CD14-positive monocyte (primary cell): Measurements from ENCODE around the gene SMC5. TPM values are rescaled to one million over a fixed set of nuclear protein-coding genes. Genes with fewer than 3 reads are reported as not detected.
A peak's percentile ranks its signal among the peaks of the same experiment; 100 is the strongest.

ENCODE experiments used
- DNase-seq, 3 donors: peaks; one replicate each; pipeline ENCODE4 v3.0.0-alpha.2; 2011 to 2022
- H2AFZ ChIP-seq: 2 replicates; pipeline ENCODE4 v1.6.0; 2012; ENCODE audit warnings: mild to moderate bottlenecking, low read depth, low read length, inconsistent platforms; ENCODE audit not compliant: insufficient read depth, poor library complexity, severe bottlenecking
- H3K27ac ChIP-seq, 2 donors: 1 replicate in 1 of 2; 2 replicates in 1 of 2; pipeline ENCODE4 v1.5.1; 2012 to 2013; ENCODE audit warnings: low read length in 2 of 2, control low read depth in 1 of 2, inconsistent platforms in 1 of 2, low read depth in 1 of 2, mild to moderate bottlenecking in 1 of 2
- H3K27me3 ChIP-seq, 2 donors: one replicate each; pipeline versions ENCODE4 v1.6.0 to v1.6.1; 2011 to 2013; ENCODE audit warnings: low read length in 2 of 2; ENCODE audit not compliant: control insufficient read depth in 2 of 2, insufficient read depth in 2 of 2
- H3K36me3 ChIP-seq, 2 donors: replicated peaks in 1 of 2; 1 replicate in 1 of 2; 2 replicates in 1 of 2; pipeline versions ENCODE4 v1.5.1 to v1.6.1; 2012 to 2013; ENCODE audit warnings: low read length in 2 of 2, control low read depth in 1 of 2, inconsistent platforms in 1 of 2, mild to moderate bottlenecking in 1 of 2; ENCODE audit not compliant: insufficient read depth in 2 of 2, control insufficient read depth in 1 of 2
- H3K4me1 ChIP-seq, 2 donors: 1 replicate in 1 of 2; 2 replicates in 1 of 2; pipeline versions ENCODE4 v1.5.1 to v1.6.1; 2012 to 2013; ENCODE audit warnings: low read length in 2 of 2, control low read depth in 1 of 2, inconsistent platforms in 1 of 2, mild to moderate bottlenecking in 1 of 2, moderate library complexity in 1 of 2; ENCODE audit not compliant: insufficient read depth in 2 of 2, control insufficient read depth in 1 of 2
- H3K4me2 ChIP-seq: replicated peaks from 2 replicates; pipeline ENCODE3; 2012; ENCODE audit warnings: low read length, moderate library complexity, mild to moderate bottlenecking; ENCODE audit not compliant: poor library complexity, severe bottlenecking; ENCODE audit errors: extremely low read depth
- H3K4me3 ChIP-seq, 3 experiments: fragments of 200-600 bp in 1 of 3; sonication (generic) in 1 of 3; replicated peaks in 1 of 3; 1 replicate in 2 of 3; 2 replicates in 1 of 3; pipeline ENCODE4 v1.5.1; 2011 to 2013; ENCODE audit warnings: low read length in 3 of 3, mild to moderate bottlenecking in 3 of 3, control low read depth in 2 of 3, low read depth in 2 of 3, inconsistent platforms in 1 of 3, moderate library complexity in 1 of 3
- H3K79me2 ChIP-seq: 2 replicates; pipeline ENCODE4 v1.6.0; 2012; ENCODE audit warnings: mild to moderate bottlenecking, control low read depth, inconsistent platforms, low read length, moderate library complexity; ENCODE audit not compliant: insufficient read depth
- H3K9ac ChIP-seq: 2 replicates; pipeline ENCODE4 v1.6.0; 2017; ENCODE audit warnings: low read length, mild to moderate bottlenecking; ENCODE audit not compliant: insufficient read depth, poor library complexity, severe bottlenecking
- H3K9me3 ChIP-seq, 2 donors: replicated peaks in 1 of 2; 1 replicate in 1 of 2; 2 replicates in 1 of 2; pipeline versions ENCODE4 v1.5.1 to v1.6.1; 2012 to 2013; ENCODE audit warnings: low read length in 2 of 2, control low read depth in 1 of 2; ENCODE audit not compliant: control insufficient read depth in 1 of 2, insufficient read depth in 1 of 2
- H4K20me1 ChIP-seq: 2 replicates; pipeline ENCODE4 v1.6.0; 2012; ENCODE audit warnings: mild to moderate bottlenecking, low read length, control low read depth, moderate library complexity; ENCODE audit not compliant: insufficient read depth
- H3K27ac Mint-ChIP-seq, 7 donors: one replicate each; pipeline ENCODE4 v1.8.0; 2020; ENCODE audit warnings: mild to moderate bottlenecking in 7 of 7, mixed read lengths in 7 of 7, moderate library complexity in 6 of 7, inconsistent platforms in 2 of 7
- H3K27me3 Mint-ChIP-seq, 3 donors: one replicate each; pipeline ENCODE4 v1.8.0; 2021 to 2022; ENCODE audit warnings: low read depth in 3 of 3, mild to moderate bottlenecking in 3 of 3, mixed read lengths in 3 of 3, moderate library complexity in 3 of 3, inconsistent platforms in 1 of 3
- H3K36me3 Mint-ChIP-seq, 2 donors: one replicate each; pipeline ENCODE4 v1.8.0; 2020; ENCODE audit warnings: mixed read lengths in 2 of 2, inconsistent platforms in 1 of 2, mild to moderate bottlenecking in 1 of 2
- H3K4me1 Mint-ChIP-seq: one replicate; pipeline ENCODE4 v1.8.0; 2020; ENCODE audit warnings: mild to moderate bottlenecking, mixed read lengths
- H3K4me3 Mint-ChIP-seq, 2 donors: one replicate each; pipeline ENCODE4 v1.8.0; 2020; ENCODE audit warnings: mild to moderate bottlenecking in 2 of 2, mixed read lengths in 2 of 2, moderate library complexity in 1 of 2
- H3K9me3 Mint-ChIP-seq, 7 donors: one replicate each; pipeline ENCODE4 v1.8.0; 2020 to 2022; ENCODE audit warnings: mixed read lengths in 7 of 7, mild to moderate bottlenecking in 6 of 7, moderate library complexity in 6 of 7, inconsistent platforms in 2 of 7
- WGBS: methylation state at CpG from one replicate; pipeline ENCODE4 v1.1.5; 2013; ENCODE audit warnings: missing lambda C conversion rate; ENCODE audit not compliant: insufficient coverage; 5-methylcytosine and 5-hydroxymethylcytosine counted together
- intact Hi-C, 2 donors: fragments of 100-400 bp; cut with micrococcal nuclease; formaldehyde crosslinking; loops; one replicate each; pipeline versions ENCODE4 v1.15.0 to v1.15.1; 2023
- polyA plus RNA-seq, 3 donors: library from polyadenylated mRNA; depleted of rRNA in 1 of 3; unstranded in 2 of 3; stranded (reverse) in 1 of 3; fragments of 300-500 nt in 2 of 3; fragments of >200 nt in 1 of 3; fragmentation: Illumina TruSeq in 2 of 3; gene quantifications; 1 replicate in 2 of 3; 2 replicates in 1 of 3; pipeline ENCODE4 v1.2.3, GENCODE V29; 2012 to 2021
- TF ChIP-seq, protein P1 (sequence below): fragments of 200-600 bp; IDR thresholded peaks from one replicate; pipeline ENCODE4 v1.8.0; 2022; ENCODE audit warnings: antibody characterized with exemption, mild to moderate bottlenecking

The SMC5 gene
- polyA plus RNA-seq, 3 donors = 4.9 to 13.6 (median 5.1) TPM

DNA sequence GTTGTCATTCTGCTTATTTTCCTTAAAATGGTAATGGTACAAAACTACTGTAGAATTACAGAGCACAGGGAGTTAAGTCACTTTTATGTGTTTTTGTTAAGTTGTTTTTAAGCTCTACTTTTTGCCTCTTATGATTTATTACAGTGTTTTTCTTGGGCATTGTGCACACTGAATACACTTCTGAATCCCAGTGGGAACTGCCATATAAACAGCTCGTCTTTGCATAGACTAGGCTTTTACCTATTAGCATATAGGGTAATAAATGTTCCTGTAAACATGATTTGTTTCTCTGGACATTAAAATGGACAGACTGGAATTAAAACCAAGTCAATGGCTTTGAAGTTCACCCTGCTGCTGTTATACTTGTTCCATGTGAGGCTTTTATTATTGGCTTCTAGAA, 143.4 kb downstream of the SMC5 start:
- H3K9me3 ChIP-seq = no peaks in the 10 kb centered on the region
- H3K27ac ChIP-seq = no peak overlapping the region
- no peak overlapping the region for H3K4me2 ChIP-seq
- H3K4me1 ChIP-seq = peaks cover 39% of the 10 kb centered on the region in 2 donors
- Mint-ChIP-seq H3K27me3 (peaks cover 0 to 2% (median 0%) of the 10 kb centered on the region in 3 donors), H3K4me3 (no peak overlapping the region), H3K4me1 (peaks cover 55% of the 10 kb centered on the region), H3K9me3 (no peaks in the 10 kb centered on the region), H3K27ac (peak overlapping the region in 1 of 7 donors; percentile 50), H3K36me3 (peaks cover 0 to 2% of the 10 kb centered on the region in 2 donors)
- H3K79me2 ChIP-seq = peaks cover 67% of the 10 kb centered on the region
- WGBS = no CpG with 5 or more reads among the region's 1 CpG
- TF ChIP-seq, protein P1, sequence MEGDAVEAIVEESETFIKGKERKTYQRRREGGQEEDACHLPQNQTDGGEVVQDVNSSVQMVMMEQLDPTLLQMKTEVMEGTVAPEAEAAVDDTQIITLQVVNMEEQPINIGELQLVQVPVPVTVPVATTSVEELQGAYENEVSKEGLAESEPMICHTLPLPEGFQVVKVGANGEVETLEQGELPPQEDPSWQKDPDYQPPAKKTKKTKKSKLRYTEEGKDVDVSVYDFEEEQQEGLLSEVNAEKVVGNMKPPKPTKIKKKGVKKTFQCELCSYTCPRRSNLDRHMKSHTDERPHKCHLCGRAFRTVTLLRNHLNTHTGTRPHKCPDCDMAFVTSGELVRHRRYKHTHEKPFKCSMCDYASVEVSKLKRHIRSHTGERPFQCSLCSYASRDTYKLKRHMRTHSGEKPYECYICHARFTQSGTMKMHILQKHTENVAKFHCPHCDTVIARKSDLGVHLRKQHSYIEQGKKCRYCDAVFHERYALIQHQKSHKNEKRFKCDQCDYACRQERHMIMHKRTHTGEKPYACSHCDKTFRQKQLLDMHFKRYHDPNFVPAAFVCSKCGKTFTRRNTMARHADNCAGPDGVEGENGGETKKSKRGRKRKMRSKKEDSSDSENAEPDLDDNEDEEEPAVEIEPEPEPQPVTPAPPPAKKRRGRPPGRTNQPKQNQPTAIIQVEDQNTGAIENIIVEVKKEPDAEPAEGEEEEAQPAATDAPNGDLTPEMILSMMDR = no peak
- no peak overlapping the region for H3K4me3 ChIP-seq
- DNase-seq = no peak
- no peak overlapping the region for H3K9ac ChIP-seq
- no peak overlapping the region for H2AFZ ChIP-seq
- no peaks in the 10 kb centered on the region for H3K27me3 ChIP-seq
- intact Hi-C loops = loop anchor here in 1 of 2 donors (5.0 to 10.0 kb wide), 2 partner anchors 35 to 57 kb away; no protein-coding TSS in a partner anchor
- no peaks in the 10 kb centered on the region for H3K36me3 ChIP-seq
- H4K20me1 ChIP-seq = peaks cover 40% of the 10 kb centered on the region

DNA sequence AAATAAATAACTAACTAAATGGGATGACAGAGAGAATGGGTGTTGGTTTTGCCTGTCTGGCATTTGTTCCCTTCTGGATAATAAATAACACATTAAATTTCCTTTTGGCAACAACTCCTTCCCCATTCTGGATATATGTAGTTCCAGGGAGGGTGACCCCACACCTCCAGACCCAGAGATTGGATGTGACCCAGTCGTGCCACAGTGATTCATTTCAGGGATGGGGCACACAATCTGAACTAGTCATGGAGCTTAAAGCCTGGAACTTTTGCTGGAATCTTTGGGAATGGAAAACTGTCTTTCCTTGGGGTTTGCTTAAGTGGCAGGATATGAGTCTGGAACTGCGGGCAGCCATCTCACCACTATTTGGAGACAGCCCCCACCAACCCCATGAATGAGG, 144.4 kb downstream of the SMC5 start:
- no peaks in the 10 kb centered on the region for H3K9me3 Mint-ChIP-seq
- H3K27ac Mint-ChIP-seq = no peak overlapping the region
- DNase-seq = no peak
- Histone ChIP-seq H3K27me3 (no peaks in the 10 kb centered on the region), H3K9me3 (no peaks in the 10 kb centered on the region), H3K36me3 (no peaks in the 10 kb centered on the region), H3K4me2 (no peak overlapping the region), H3K79me2 (peaks cover 74% of the 10 kb centered on the region), H3K9ac (no peak overlapping the region), H2AFZ (no peak overlapping the region), H3K4me1 (peaks cover 35% of the 10 kb centered on the region in 2 donors), H3K4me3 (no peak overlapping the region), H4K20me1 (peaks cover 33% of the 10 kb centered on the region), H3K27ac (no peak overlapping the region)
- no peak overlapping the region for H3K4me3 Mint-ChIP-seq
- no CpG with 5 or more reads among the region's 2 CpGs for WGBS
- intact Hi-C loops = loop anchor here in 1 of 2 donors (5.0 to 10.0 kb wide), 2 partner anchors 34 to 58 kb away; no protein-coding TSS in a partner anchor
- peaks cover 0 to 4% of the 10 kb centered on the region in 2 donors for H3K36me3 Mint-ChIP-seq
- H3K4me1 Mint-ChIP-seq = peaks cover 52% of the 10 kb centered on the region
- TF ChIP-seq, protein P1 = no peak
- peaks cover 0 to 2% (median 0%) of the 10 kb centered on the region in 3 donors for H3K27me3 Mint-ChIP-seq
